Endodermal cell (in vitro differentiated cells): ENCODE measurements around the gene CAMKMT. TPM values are rescaled to one million over a fixed set of nuclear protein-coding genes. Genes with fewer than 3 reads are reported as not detected.

Experiments used
- DNase-seq: peaks from one replicate; pipeline ENCODE4 v3.0.0-alpha.2; 2017
- H3K27ac ChIP-seq: 2 replicates; pipeline ENCODE4 v1.5.1; 2013; ENCODE audit warnings: mild to moderate bottlenecking, low read depth, low read length, moderate library complexity
- H3K27me3 ChIP-seq: 2 replicates; pipeline ENCODE4 v1.6.1; 2013; ENCODE audit warnings: mild to moderate bottlenecking, low read length, moderate library complexity; ENCODE audit not compliant: insufficient read depth, control insufficient read depth, poor library complexity, severe bottlenecking
- H3K36me3 ChIP-seq: 2 replicates; pipeline ENCODE4 v1.7.0; 2013; ENCODE audit warnings: mild to moderate bottlenecking, low read length, moderate library complexity; ENCODE audit not compliant: control insufficient read depth, insufficient read depth
- H3K4me1 ChIP-seq: one replicate; pipeline ENCODE4 v1.7.0; 2013; ENCODE audit warnings: low read length; ENCODE audit not compliant: control insufficient read depth, insufficient read depth
- H3K4me3 ChIP-seq: 2 replicates; pipeline ENCODE4 v1.5.1; 2013; ENCODE audit warnings: mild to moderate bottlenecking, low read length, moderate library complexity
- H3K9ac ChIP-seq: 2 replicates; pipeline ENCODE4 v1.6.1; 2013; ENCODE audit warnings: mild to moderate bottlenecking, low read length, moderate library complexity; ENCODE audit not compliant: poor library complexity, severe bottlenecking; ENCODE audit errors: extremely low read depth
- H3K9me3 ChIP-seq: 2 replicates; pipeline ENCODE4 v1.6.1; 2013; ENCODE audit warnings: mild to moderate bottlenecking, low read length, moderate library complexity; ENCODE audit not compliant: control insufficient read depth
- H3K27ac Mint-ChIP-seq: 2 replicates; pipeline ENCODE4 v1.8.0; 2020; ENCODE audit warnings: mixed read lengths
- H3K27me3 Mint-ChIP-seq: 2 replicates; pipeline ENCODE4 v1.8.0; 2021; ENCODE audit warnings: mild to moderate bottlenecking, mixed read lengths; ENCODE audit not compliant: insufficient read depth
- H3K36me3 Mint-ChIP-seq: 2 replicates; pipeline ENCODE4 v1.8.0; 2020; ENCODE audit warnings: low read depth, mixed read lengths
- H3K4me1 Mint-ChIP-seq: 2 replicates; pipeline ENCODE4 v1.8.0; 2020; ENCODE audit warnings: mixed read lengths
- H3K4me3 Mint-ChIP-seq: 2 replicates; pipeline ENCODE4 v1.8.0; 2020; ENCODE audit warnings: mild to moderate bottlenecking, moderate library complexity, mixed read lengths
- H3K9me3 Mint-ChIP-seq: 2 replicates; pipeline ENCODE4 v1.8.0; 2020; ENCODE audit warnings: mild to moderate bottlenecking, mixed read lengths
- CTCF ChIP-seq: fragments of 200-600 bp; sonication (generic); conservative IDR thresholded peaks from 2 replicates; pipeline ENCODE4 v1.5.0; 2021; ENCODE audit warnings: antibody characterized with exemption, mild to moderate bottlenecking
- WGBS, 2 experiments: methylation state at CpG; one replicate each; pipeline versions ENCODE4 v1.1.5 to v1.1.7; 2013; ENCODE audit warnings: missing lambda C conversion rate in 2 of 2, mixed read lengths in 1 of 2; ENCODE audit not compliant: insufficient coverage in 1 of 2, insufficient read length in 1 of 2; 5-methylcytosine and 5-hydroxymethylcytosine counted together
- total RNA-seq, 2 donors: library from RNA; stranded (reverse); fragmentation: NEBNext Ultra II Directional in 1 of 2; extraction: Animal tissue kit (Norgen Biotek cat#: 25700) in 1 of 2; gene quantifications; 2 replicates in 1 of 2; 3 replicates in 1 of 2; pipeline ENCODE4 v1.2.1, GENCODE V29; 2021

CAMKMT gene
- total RNA-seq, 2 donors from 2014 or later, result 31.4 to 57.5 TPM

GRCh38 chr2:44598330-44599119 is 236.8 kb downstream of the CAMKMT start:
- Histone ChIP-seq H3K4me3 (no peak overlapping the region), H3K9ac (no peak overlapping the region), H3K9me3 (no peaks in the 10 kb centered on the region), H3K36me3 (no peaks in the 10 kb centered on the region), H3K27ac (no peak overlapping the region), H3K4me1 (no peaks in the 10 kb centered on the region), H3K27me3 (no peaks in the 10 kb centered on the region)
- no peak for DNase-seq
- Mint-ChIP-seq H3K27ac (no peak overlapping the region), H3K36me3 (peaks cover 17% of the 10 kb centered on the region), H3K9me3 (peaks cover 19% of the 10 kb centered on the region), H3K4me1 (no peaks in the 10 kb centered on the region), H3K27me3 (no peaks in the 10 kb centered on the region), H3K4me3 (no peak overlapping the region)
- WGBS, 2 experiments, result 87 to 94% methylated on average over 3 to 5 of the region's 5 CpGs
- no peak for TF ChIP-seq CTCF

- H3K36me3 Mint-ChIP-seq, result peaks cover 14% of the 10 kb centered on the region
- Histone ChIP-seq H3K9ac (no peak overlapping the region), H3K27me3 (no peaks in the 10 kb centered on the region), H3K36me3 (no peaks in the 10 kb centered on the region), H3K27ac (no peak overlapping the region), H3K9me3 (no peaks in the 10 kb centered on the region), H3K4me3 (no peak overlapping the region), H3K4me1 (no peaks in the 10 kb centered on the region)
- no peak overlapping the region for H3K27ac Mint-ChIP-seq
- peaks cover 15% of the 10 kb centered on the region for H3K9me3 Mint-ChIP-seq
- H3K27me3 Mint-ChIP-seq, result no peaks in the 10 kb centered on the region
- H3K4me3 Mint-ChIP-seq, result no peak overlapping the region
- no peak for TF ChIP-seq CTCF
- no peaks in the 10 kb centered on the region for H3K4me1 Mint-ChIP-seq
- WGBS, 2 experiments, result no CpG with 5 or more reads among the region's 1 CpG
- DNase-seq, result no peak
These were observed 237.4 kb downstream of the CAMKMT start for GRCh38 chr2:44599130-44599529.

- WGBS, 2 experiments, result 86 to 94% methylated on average over 1 to 6 of the region's 6 CpGs
These were observed 240.7 kb downstream of the CAMKMT start for GRCh38 chr2:44602446-44602845.

More at GRCh38 chr2:44602446-44602845, 240.7 kb downstream of the CAMKMT start:
- H3K9ac ChIP-seq, result no peak overlapping the region
- H3K36me3 ChIP-seq, result no peaks in the 10 kb centered on the region
- H3K4me1 ChIP-seq, result no peaks in the 10 kb centered on the region
- Mint-ChIP-seq H3K27ac (no peak overlapping the region), H3K36me3 (peaks cover 5% of the 10 kb centered on the region), H3K27me3 (no peaks in the 10 kb centered on the region), H3K9me3 (peaks cover 2% of the 10 kb centered on the region), H3K4me3 (no peak overlapping the region), H3K4me1 (peaks cover 4% of the 10 kb centered on the region)
- DNase-seq, result no peak
- TF ChIP-seq CTCF, result no peak
- no peaks in the 10 kb centered on the region for H3K27me3 ChIP-seq
- no peak overlapping the region for H3K4me3 ChIP-seq
- no peak overlapping the region for H3K27ac ChIP-seq
- no peaks in the 10 kb centered on the region for H3K9me3 ChIP-seq
